Stimulated activated CD4-positive, alpha-beta T cell treated with anti-CD3 and anti-CD28 coated beads, Interleukin-12 subunit alpha, Interleukin-12 subunit beta, amount 100 ng/mL, for 48 hours (primary cell): ENCODE measurements around the gene LCE3E.
"Not testable (repeated sequence)": the region's sequence is repeated elsewhere in the genome, so short reads cannot be mapped to it uniquely, and the experiment has no call there.

ENCODE experiments used
- DNase-seq, 3 donors: peaks; one replicate each; pipeline ENCODE4 v3.0.0-alpha.2; 2020; ENCODE audit warnings: low read depth in 2 of 3, low spot score in 1 of 3

Gene LCE3E

GRCh38 chr1:152566681-152567080 is at the start of gene LCE3E:
Gene LCE3E, minus strand, starts transcription at chr1:152566780. Its CDS starts 572 bp downstream, at chr1:152566208.
- DNase-seq, result no peak

GRCh38 chr1:152613511-152613910 is 46.9 kb upstream of the LCE3E start, which contains the start of gene LCE3B:
Gene LCE3B, plus strand, starts transcription at chr1:152613811. Its CDS starts 0 bp downstream, at chr1:152613811.
- DNase-seq, result no peak

DNA sequence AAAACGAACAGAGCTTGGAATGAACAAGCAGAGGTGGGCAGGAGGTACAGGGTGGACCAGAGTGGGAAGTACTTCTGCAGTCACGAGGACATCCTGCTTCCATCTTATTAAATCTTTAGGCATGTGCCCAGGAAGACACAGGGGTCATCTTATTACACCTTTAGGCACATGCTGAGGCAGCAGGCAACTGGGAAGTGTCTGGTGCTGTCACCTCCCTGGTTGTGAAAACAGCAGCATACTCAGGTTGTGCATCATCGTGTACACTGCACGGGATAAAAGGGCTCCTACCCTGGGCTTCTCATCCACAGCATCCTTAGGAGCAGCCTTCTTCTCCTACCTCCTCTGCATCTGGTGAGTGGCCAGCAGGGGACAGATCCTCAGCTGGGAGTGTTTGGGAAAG is 33.4 kb upstream of the LCE3E start, which contains the start of gene LCE3C:
TSS of gene LCE3C (plus strand) at position 301 of the 400 bp plus-strand sequence. CDS start 498 bp downstream, outside the sequence.
- no peak for DNase-seq

DNA sequence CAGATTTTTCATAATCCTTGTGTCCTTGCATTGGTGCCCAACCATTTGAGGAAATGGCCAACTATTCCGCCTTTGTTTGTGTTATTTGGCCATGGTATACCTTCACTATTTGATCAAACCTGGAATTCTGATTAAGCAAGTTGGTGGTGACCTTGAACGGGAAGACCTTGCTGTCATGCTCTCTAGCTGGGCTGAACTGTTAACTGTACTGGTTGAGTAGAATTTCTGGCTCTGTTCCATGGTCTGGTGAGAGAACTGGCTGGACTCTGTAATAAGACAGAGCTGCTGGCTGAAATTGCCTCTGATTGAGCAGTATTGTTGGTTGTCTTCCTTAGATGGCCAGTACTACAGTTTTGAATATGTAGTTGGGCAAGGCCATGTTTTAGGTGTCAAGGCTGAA is 30.4 kb upstream of the LCE3E start:
- DNase-seq, result no peak

- no peak for DNase-seq
Observed at GRCh38 chr1:152585586-152585985, 19.0 kb upstream of the LCE3E start.

- no peak for DNase-seq
Observed at GRCh38 chr1:152582647-152583046, 16.1 kb upstream of the LCE3E start.

- DNase-seq, result no peak
Observed at GRCh38 chr1:152580433-152580832, 13.9 kb upstream of the LCE3E start, which contains the start of gene LCE3D. Gene LCE3D, minus strand, starts transcription at chr1:152580516. Its CDS starts 580 bp downstream, at chr1:152579936.

- not testable (repeated sequence) for DNase-seq
Observed at GRCh38 chr1:152579526-152579925, 12.9 kb upstream of the LCE3E start.

- DNase-seq, result no peak
Observed at GRCh38 chr1:152577168-152577567, 10.6 kb upstream of the LCE3E start.

DNA sequence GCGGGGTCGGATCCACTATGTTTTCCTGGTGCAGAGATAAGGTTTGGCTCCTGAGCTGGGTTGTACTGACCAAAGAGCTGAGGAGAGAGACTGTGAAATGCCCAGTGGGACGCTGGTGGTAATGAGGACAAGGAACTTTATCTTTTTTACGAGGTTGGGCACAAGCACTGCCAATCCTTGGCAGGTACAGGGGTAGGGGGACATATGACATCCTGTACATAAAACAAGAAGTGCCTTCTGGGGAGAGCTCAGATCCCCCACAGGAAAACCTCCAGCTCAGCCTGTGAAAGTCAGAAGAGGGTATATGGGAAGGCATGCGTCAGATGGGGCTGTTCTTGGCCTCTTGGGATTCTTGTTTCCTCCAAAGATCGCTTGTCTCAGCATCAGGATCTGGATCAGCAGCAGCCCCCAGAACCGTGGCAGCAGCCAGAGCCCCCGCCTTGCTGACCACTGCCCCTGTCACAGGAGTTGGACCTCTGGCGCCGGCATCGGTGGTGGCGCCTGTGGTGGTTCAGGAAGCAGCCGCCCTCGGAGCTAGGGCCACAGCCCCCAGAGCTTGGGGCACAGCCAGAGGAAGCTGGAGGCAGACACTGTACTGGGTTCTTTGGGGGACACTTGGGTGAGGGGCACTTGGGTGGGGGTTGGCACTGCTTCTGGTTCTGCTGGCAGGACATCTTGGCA is 905 bp downstream of the LCE3E start:
- DNase-seq, result no peak

DNA sequence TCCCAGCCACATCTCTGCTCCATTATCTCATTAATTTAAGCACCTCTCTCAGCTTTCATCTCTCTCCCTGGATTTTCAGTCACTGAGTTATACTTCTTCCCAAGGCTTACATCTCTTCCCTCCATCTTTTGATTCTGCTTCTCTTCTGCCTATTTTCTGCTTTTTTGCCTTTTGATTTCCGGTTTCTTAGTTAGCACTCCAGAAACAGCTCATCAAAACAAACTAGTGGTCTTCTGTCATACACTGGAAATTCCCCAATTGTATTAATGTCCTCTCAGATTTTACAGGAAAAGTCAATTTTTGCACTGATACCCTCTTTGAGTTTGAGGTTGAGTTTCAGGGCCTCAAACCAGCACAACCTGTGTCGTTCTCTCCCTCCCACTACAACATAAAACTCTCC is 1.5 kb downstream of the LCE3E start:
- no peak for DNase-seq

GRCh38 chr1:152548358-152548757 is 18.2 kb downstream of the LCE3E start:
- DNase-seq, result not testable (repeated sequence)

GRCh38 chr1:152546704-152547103 is 19.9 kb downstream of the LCE3E start:
- no peak for DNase-seq

GRCh38 chr1:152543820-152544219 is 22.8 kb downstream of the LCE3E start:
- DNase-seq, result no peak

GRCh38 chr1:152539901-152540300 is 26.7 kb downstream of the LCE3E start:
- DNase-seq, result no peak

DNA sequence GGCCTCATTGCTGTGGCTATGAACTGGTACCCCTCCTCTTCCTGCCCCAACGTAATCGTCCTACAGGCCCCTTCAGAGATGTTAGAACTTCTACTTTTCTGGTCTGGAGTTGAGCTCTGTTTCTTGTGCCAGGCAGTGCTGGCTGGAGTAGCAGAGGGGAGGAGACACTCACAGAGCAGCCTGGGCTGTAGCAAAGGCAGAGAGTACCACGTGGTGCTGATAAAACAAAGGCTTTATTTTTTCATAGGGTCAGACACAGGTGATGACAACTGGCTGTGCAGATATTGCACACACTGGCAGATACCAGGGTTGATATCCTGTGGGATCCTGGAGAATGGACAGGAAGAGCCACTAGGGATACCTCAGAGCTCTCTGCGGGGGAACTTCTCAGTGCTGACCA is 29.1 kb downstream of the LCE3E start:
- no peak for DNase-seq

GRCh38 chr1:152535774-152536173 is 30.8 kb downstream of the LCE3E start:
- DNase-seq, result no peak

DNA sequence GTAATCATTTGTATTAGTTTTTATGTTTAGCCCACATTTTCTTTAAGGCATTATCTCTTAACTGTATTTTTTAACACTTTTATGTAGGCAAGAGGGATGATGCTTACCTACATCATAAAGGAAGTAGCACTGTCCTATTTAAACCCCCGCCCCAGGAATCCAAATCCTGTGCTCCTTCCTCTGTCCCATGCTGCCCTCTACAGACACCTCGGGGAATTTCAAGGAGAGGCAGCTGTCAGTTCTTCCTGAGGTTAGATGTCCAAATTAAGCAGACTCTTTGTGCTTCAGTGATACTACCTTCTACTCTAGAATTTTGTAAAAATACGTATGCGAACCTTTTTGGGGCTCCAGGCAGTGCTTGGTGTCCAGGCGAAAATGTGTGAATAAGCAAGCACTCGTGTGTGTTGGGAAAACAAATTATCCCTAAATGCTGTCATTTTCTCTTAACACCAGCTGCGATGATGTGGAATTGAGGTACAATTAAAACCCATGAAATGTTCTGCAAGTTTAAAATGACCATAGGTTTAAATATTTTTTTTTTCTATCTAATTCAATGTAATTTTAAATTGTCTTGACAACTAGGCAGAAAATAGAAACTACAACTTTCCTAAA is 33.1 kb downstream of the LCE3E start:
- peak in 2 of 3 donors; percentile 23 to 44 for DNase-seq

- DNase-seq, result no peak
Observed at GRCh38 chr1:152525080-152525641, 41.4 kb downstream of the LCE3E start.

- DNase-seq, result no peak
Observed at GRCh38 chr1:152520561-152521090, 46.0 kb downstream of the LCE3E start.

DNA sequence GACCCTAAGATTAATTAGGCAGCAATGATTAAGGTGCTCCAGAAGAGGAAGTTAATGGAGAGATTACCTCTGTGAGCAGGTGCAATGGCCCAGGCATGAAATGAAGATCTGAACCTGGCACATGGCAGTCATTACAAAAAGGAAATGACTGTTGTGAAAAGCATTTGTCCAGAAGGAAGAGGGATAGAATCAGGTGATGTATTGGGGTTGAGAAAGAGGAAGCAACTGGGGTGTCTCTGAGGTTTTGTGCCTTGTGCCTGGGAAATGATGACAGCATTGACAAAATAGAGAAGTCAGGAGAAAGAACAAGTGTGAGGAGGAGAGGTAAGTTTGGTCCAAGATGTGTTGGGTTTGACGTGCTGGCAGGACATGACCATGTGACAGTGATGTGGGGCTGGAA is 46.7 kb downstream of the LCE3E start:
- no peak for DNase-seq

DNA sequence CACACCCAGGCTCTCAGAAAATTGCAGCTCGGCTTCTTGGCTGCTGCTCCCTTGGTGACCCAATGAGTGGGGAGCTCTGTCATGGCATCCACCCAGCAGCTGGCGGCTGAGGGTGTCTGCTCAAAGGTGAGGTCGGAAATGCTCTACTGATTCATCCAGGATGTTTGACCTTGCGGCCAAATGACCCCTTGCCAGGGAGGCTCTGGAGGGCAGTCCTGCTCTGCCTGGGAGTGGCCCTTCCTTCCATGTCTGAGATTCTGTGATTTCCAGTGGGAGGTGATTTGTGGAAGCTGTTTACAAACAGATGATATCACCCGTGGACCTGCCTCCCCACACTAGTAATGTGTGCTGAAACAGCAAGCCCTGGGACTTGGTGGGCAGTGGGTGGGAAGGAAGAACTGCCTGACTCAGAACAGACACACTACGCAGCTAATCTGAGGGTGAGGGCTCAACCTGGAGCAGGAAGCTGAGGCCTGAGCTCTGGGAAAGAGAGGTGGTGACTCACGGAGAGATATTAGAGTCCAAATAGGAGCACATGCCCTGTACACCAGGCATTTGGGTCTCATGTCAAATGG is 49.3 kb downstream of the LCE3E start:
- no peak for DNase-seq
